H1 (cell line): Measurements from ENCODE around the gene PCYT2. TPM values are rescaled to one million over a fixed set of nuclear protein-coding genes. Genes with fewer than 3 reads are reported as not detected.

Source experiments
- BACH1 ChIP-seq: IDR thresholded peaks from 2 replicates; pipeline ENCODE4 v1.6.1; 2012; ENCODE audit warnings: low read length, improper control_type of control experiment
- polyA plus RNA-seq, 7 experiments: library from polyadenylated mRNA; depleted of rRNA in 3 of 7; stranded (reverse) in 5 of 7; unstranded in 2 of 7; fragments of >200 nt in 5 of 7; fragments of 200-250 nt in 2 of 7; gene quantifications; 1 replicate in 5 of 7; 2 replicates in 1 of 7; 4 replicates in 1 of 7; pipeline versions ENCODE4 v1.2.1 to v1.2.3, GENCODE V29; 2011 to 2013; ENCODE audit warnings: missing spikeins in 2 of 7, mixed read lengths in 2 of 7
- total RNA-seq: library from RNA; stranded (reverse); fragmentation: NEBNext Ultra II Directional; extraction: Animal tissue kit (Norgen Biotek cat#: 25700); gene quantifications from 2 replicates; pipeline ENCODE4 v1.2.1, GENCODE V29; 2021

Gene PCYT2
- total and polyA plus RNA-seq, 2 of the 8 experiments (the other 6 are each of a cell fraction or from before 2014, with no cell fraction given): 29.9 to 31.3 TPM

GRCh38 chr17:81920612-81921536, 9.7 kb upstream of the PCYT2 start (continued):
- TF ChIP-seq BACH1: no peak
